GM21367 (cell line): ENCODE measurements around the gene MFAP1.
"Not testable (repeated sequence)": the region's sequence is repeated elsewhere in the genome, so short reads cannot be mapped to it uniquely, and the experiment has no call there.

ENCODE experiments used
- ATAC-seq: cut with Tn5 transposase; IDR thresholded peaks from one replicate; pipeline ENCODE4 v1.9.1; 2021; ENCODE audit not compliant: unreplicated experiment

MFAP1 gene

GRCh38 chr15:43824302-43825246, at the start of gene MFAP1:
MFAP1 (minus strand) TSS chr15:43824690; CDS start chr15:43824569, 121 bp downstream.
- peak; percentile 57 for ATAC-seq

- ATAC-seq = no peak
Observed at GRCh38 chr15:43873651-43874050, 49.2 kb upstream of the MFAP1 start.

DNA sequence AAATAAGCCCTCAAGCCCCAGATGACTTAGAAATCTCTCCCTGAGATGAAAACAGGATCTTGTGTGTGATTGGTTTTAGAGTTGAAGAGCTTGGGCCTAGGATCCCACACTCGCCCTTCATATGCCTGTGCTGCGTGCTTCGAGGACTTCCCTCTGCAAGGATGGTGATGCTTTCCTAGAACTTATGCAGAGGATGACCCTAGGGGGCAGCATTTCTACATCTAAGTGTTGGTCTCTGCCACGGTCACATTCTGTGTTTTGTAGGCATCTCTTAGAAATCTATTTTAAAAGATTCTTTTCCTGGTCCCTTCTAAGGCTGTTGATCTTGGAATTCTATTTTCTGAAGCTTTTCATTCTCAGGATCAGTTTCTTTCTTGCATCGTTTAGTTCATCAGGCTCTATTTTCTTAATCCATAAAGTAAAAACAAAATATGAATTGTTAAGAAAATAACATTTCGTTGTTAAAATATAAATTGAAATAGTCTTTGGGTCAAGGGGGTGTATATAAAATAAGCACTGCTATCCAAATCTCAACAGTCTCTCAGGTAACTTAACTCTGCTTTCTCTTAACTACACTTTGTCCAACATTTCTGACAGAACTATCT, 48.0 kb upstream of the MFAP1 start:
- no peak for ATAC-seq

GRCh38 chr15:43871835-43872234, 47.3 kb upstream of the MFAP1 start:
- ATAC-seq = no peak

GRCh38 chr15:43868406-43868805, 43.9 kb upstream of the MFAP1 start:
- no peak for ATAC-seq

DNA sequence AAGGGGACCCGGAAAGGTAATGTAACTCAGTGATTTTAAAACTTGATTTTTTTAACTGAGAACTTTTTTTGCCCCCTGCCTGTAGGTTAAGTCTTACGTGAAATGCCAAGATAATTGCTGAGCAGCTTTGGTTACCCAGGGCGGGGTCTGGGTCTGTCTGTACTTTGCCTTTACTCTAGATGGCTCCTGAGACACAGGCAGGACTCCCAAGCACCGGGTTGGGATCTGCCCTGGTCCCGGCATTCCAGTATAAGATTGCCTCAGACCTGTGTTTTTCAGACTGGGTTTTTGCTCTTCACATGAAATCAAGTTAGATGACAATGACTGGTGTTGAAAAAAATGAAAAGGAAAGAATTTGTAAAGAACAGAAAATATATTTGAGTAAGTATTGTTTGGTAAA, 42.6 kb upstream of the MFAP1 start:
- ATAC-seq = no peak

GRCh38 chr15:43866636-43867035, 42.1 kb upstream of the MFAP1 start:
- ATAC-seq = not testable (repeated sequence)

- no peak for ATAC-seq
Observed at GRCh38 chr15:43859546-43859945, 35.1 kb upstream of the MFAP1 start.

GRCh38 chr15:43854801-43855200, 30.3 kb upstream of the MFAP1 start:
- ATAC-seq = no peak

GRCh38 chr15:43852607-43853006, 28.1 kb upstream of the MFAP1 start:
- ATAC-seq = no peak

GRCh38 chr15:43851251-43851650, 26.8 kb upstream of the MFAP1 start:
- no peak for ATAC-seq

- no peak for ATAC-seq
Observed at GRCh38 chr15:43845421-43845820, 20.9 kb upstream of the MFAP1 start.

GRCh38 chr15:43832485-43832884, 8.0 kb upstream of the MFAP1 start:
- not testable (repeated sequence) for ATAC-seq

- ATAC-seq = not testable (repeated sequence)
Observed at GRCh38 chr15:43831519-43832052, 7.1 kb upstream of the MFAP1 start.

GRCh38 chr15:43830691-43831275, 6.3 kb upstream of the MFAP1 start:
- not testable (repeated sequence) for ATAC-seq

DNA sequence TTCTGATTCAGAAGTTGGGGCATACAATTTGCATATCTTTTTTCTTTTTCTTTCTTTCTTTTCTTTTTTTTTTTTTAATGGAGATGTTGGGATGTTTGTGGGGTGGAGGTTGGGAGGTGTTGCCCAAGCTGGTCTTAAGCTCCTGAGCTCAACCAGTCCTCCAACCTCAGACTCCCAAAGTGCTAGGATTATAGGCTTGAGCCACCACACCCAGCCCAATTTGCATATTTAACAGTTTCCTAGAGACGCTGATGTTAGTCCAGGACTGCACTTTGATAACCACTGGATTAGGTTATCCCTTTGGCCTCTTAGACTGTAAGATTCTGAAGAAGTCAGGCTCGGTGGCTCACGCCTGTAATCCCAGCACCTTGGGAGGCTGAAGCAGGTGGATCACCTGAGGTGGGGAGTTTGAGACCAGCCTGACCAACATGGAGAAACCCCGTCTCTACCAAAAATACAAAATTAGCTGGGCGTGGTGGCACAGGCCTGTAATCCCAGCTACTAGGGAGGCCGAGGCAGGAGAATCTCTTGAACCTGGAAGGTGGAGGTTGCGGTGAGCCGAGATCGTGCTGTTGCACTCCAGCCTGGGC, 5.6 kb upstream of the MFAP1 start:
- ATAC-seq = not testable (repeated sequence)

DNA sequence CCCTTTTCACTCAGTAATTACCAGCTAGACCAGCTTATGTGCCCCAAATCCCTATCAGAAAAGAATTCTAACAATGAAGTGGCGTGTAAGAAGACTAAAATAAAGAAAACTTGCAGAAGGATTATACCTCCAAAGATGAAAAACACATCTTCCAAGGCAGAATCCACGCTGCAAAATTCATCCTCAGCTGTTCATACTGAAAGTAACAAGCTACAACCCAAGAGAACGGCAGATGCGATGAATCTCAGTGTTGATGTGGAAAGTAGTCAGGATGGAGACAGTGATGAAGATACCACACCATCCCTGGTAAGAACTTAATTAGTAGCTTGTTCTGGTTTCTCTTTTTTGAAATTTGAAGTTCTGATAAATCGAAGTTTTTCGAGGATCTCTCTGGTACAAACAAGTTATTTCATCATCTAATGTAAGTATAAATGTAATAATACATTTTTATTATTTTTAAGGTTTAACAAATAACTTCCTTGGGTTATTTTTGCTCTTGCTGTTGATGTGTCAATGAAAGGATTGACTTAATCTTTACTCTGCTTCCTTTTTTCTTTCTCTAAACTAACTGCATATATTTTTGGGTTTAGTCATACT, 3.7 kb upstream of the MFAP1 start:
- no peak for ATAC-seq

DNA sequence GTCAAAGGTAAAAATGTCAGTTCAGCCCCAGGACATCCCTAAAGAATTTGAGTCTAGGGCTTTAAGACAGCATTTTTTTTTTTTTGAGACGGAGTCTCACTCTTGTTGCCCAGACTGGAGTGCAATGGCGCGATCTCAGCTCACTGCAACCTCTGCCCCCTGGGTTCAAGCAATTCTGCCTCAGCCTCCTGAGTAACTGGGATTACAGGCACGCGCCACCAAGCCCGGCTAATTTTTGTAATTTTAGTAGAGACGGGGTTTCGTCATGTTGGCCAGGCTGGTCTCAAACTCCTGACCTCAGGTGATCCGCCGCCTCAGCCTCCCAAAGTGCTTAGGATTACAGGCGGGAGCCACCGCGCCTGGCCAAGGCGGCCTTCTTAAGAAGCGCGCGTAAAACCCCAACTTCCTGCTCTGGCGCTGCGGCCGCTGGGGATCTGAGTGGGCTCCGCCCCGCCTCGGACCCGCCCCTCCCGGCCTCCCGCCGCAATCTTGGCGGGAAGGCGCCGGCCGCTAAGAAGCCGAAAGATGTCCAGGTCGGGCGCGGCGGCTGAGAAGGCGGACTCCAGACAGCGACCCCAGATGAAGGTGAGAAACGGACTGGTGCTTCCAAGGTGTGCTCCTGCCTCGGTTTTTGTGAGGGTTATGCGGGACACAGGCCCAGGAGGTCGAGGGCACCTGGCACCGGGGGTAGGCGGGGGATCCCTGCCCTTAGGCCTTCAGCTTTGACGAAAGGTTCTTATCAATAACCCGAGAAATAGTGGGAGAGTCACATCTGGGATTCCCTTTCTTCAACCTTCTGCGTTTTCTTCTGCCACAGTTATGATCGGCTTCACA, 2.2 kb upstream of the MFAP1 start, which contains the start of gene WDR76:
Gene WDR76, plus strand, starts transcription at position 495 of the 834 bp plus-strand sequence. Its CDS starts 31 bp downstream, at position 526.
- peak; percentile 46 for ATAC-seq

GRCh38 chr15:43826029-43826507, 1.6 kb upstream of the MFAP1 start:
- ATAC-seq = no peak

GRCh38 chr15:43825305-43825704, 815 bp upstream of the MFAP1 start:
- not testable (repeated sequence) for ATAC-seq
